NCI-H2081 treated with DMSO at 0.1 percent for 48 hours (cell line): ENCODE data around the gene VWC2L.

ENCODE experiments used
- DNase-seq: peaks from one replicate; lab custom pipeline; 2025; lab: John Stamatoyannopoulos, UW

Gene VWC2L

GRCh38 chr2:214542295-214542694, 131.4 kb downstream of the VWC2L start:
- no peak for DNase-seq

GRCh38 chr2:214542866-214543265, 132.0 kb downstream of the VWC2L start:
- DNase-seq, result no peak

- no peak for DNase-seq
These were observed 132.6 kb downstream of the VWC2L start for GRCh38 chr2:214543386-214543955.

GRCh38 chr2:214545898-214546542, 135.2 kb downstream of the VWC2L start:
- no peak for DNase-seq

- DNase-seq, result no peak
These were observed 137.1 kb downstream of the VWC2L start for GRCh38 chr2:214547931-214548330.

GRCh38 chr2:214549946-214550345, 139.1 kb downstream of the VWC2L start:
- DNase-seq, result no peak

- no peak for DNase-seq
These were observed 139.9 kb downstream of the VWC2L start for GRCh38 chr2:214550786-214551185.

- DNase-seq, result no peak
These were observed 147.0 kb downstream of the VWC2L start for GRCh38 chr2:214557884-214558283.

GRCh38 chr2:214558341-214558740, 147.5 kb downstream of the VWC2L start:
- no peak for DNase-seq

GRCh38 chr2:214560176-214560575, 149.3 kb downstream of the VWC2L start:
- DNase-seq, result no peak

GRCh38 chr2:214560618-214561190, 149.8 kb downstream of the VWC2L start:
- no peak for DNase-seq

GRCh38 chr2:214565246-214565645, 154.4 kb downstream of the VWC2L start:
- no peak for DNase-seq

- DNase-seq, result no peak
These were observed 155.6 kb downstream of the VWC2L start for GRCh38 chr2:214566457-214566856.

- no peak for DNase-seq
These were observed 158.7 kb downstream of the VWC2L start for GRCh38 chr2:214569419-214570035.

GRCh38 chr2:214574084-214574781, 163.4 kb downstream of the VWC2L start:
- no peak for DNase-seq

- DNase-seq, result no peak
These were observed 164.2 kb downstream of the VWC2L start for GRCh38 chr2:214575030-214575429.

- no peak for DNase-seq
These were observed 164.6 kb downstream of the VWC2L start for GRCh38 chr2:214575465-214575864.

- no peak for DNase-seq
These were observed 166.9 kb downstream of the VWC2L start for GRCh38 chr2:214577769-214578168.

GRCh38 chr2:214578442-214578841, 167.6 kb downstream of the VWC2L start:
- no peak for DNase-seq

- no peak for DNase-seq
These were observed 168.2 kb downstream of the VWC2L start for GRCh38 chr2:214579035-214579434.

- DNase-seq, result no peak
These were observed 176.6 kb downstream of the VWC2L start for GRCh38 chr2:214587442-214587841.

- DNase-seq, result no peak
These were observed 180.5 kb downstream of the VWC2L start for GRCh38 chr2:214591366-214591765.

- no peak for DNase-seq
These were observed 181.2 kb downstream of the VWC2L start for GRCh38 chr2:214592011-214592410.
